CD1c-positive myeloid dendritic cell (primary cell): ENCODE data around the gene BMPER.

Experiments
- DNase-seq: peaks from one replicate; pipeline ENCODE4 v3.0.0-alpha.2; 2016; ENCODE audit errors: extremely low spot score

BMPER gene

GRCh38 chr7:33922820-33923219 lies 17.5 kb downstream of the BMPER start:
- no peak for DNase-seq

- DNase-seq: no peak
Observed at GRCh38 chr7:33923440-33924229, 18.3 kb downstream of the BMPER start.

DNA sequence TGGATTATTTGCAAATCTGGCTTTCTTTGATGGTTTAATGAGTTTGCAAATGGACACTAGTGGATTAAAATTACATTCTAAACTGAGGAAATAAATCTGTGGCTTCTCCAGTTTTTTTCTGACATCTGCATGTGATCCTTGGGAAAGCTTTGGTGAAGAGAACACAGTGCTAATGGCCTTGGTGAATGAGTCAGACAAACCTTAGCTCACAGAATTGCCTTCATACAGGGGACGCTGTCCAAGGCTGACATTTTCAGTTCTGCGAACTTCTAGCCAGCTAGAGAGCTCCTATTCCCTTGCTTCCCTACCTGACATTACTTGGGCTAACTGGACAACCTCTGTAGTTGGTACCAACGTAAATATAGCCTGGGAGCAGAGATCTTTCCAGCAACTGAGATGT lies 21.2 kb downstream of the BMPER start:
- DNase-seq: no peak

GRCh38 chr7:33928986-33929385 lies 23.6 kb downstream of the BMPER start:
- DNase-seq: no peak

- DNase-seq: no peak
Observed at GRCh38 chr7:33932221-33932620, 26.9 kb downstream of the BMPER start.

DNA sequence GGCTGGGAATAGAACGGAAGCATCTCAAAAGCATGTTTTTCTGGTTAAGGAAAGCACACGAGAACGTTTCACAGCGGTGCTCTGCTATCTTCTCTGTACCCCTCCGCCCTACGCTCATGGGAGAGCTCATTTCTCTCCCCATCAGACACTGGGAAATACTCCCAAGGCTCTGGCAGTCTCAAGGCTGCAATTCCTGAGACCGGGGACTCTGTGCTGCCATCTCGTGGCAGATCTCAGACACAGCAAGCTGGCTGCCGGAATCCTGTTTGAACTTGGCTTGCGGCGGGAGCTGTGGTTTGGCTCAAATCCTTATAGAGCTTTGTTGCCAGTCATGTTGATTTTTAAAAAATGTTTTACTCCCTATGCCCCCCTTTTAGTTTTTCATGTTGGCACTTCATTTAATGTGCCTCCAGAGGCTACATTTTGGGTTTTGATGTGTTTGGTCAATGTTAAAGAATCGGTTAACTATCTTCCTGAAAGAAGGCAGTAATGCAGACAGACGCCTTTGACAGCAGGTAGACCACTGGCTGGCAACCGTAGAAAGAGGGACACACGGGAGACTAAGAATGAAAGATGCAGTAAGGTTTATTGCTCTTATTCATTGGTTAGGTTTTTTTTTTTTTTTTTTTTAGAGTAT lies 27.6 kb downstream of the BMPER start:
- DNase-seq: peak; percentile 64

- DNase-seq: no peak
Observed at GRCh38 chr7:33933611-33934281, 28.4 kb downstream of the BMPER start.

GRCh38 chr7:33934391-33934790 lies 29.1 kb downstream of the BMPER start:
- no peak for DNase-seq

DNA sequence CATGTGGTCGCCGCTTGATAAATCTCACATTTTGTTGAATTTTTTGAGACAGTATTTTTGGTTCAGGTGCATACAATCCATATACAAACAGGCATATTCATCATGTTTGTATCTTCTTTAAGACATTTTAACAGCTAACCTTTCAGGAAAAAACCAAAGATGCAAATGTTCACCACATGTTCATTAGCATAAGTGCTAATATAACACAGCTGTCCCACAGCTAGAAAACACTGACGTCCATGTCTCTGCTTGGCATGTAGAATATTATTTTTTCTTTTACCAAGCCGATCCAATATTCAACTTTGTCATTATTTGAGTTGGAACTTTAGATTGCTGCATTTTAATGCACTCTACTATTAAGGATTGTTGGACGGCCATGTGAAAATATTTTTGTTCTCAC lies 31.2 kb downstream of the BMPER start:
- no peak for DNase-seq

GRCh38 chr7:33937871-33938270 lies 32.5 kb downstream of the BMPER start:
- DNase-seq: no peak

DNA sequence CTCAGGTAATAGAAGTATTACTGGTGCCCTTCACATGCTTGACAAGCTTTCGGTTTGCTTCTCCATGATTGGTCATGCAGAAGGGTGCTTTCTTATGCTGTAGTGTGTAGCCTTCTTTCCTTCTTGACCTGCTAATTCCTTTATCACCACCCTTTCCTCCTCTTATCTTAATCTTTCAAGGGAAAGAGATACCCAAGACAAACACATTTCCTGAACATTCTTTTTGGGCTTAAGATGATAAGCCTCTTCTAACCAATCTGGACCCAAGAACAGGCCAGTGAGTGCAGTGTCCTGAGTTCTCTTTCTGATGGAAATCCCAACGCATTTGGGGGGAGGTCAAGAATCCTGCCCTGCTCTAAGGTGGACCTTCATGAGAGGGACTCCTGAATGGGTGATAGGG lies 33.8 kb downstream of the BMPER start:
- no peak for DNase-seq

- DNase-seq: no peak
Observed at GRCh38 chr7:33940503-33940902, 35.2 kb downstream of the BMPER start.

- DNase-seq: no peak
Observed at GRCh38 chr7:33941418-33941817, 36.1 kb downstream of the BMPER start.

GRCh38 chr7:33946094-33946699 lies 40.9 kb downstream of the BMPER start:
- no peak for DNase-seq

GRCh38 chr7:33950047-33950714 lies 44.8 kb downstream of the BMPER start:
- DNase-seq: no peak

- no peak for DNase-seq
Observed at GRCh38 chr7:33952824-33953223, 47.5 kb downstream of the BMPER start.

GRCh38 chr7:33958104-33958503 lies 52.8 kb downstream of the BMPER start:
- DNase-seq: no peak

GRCh38 chr7:33959676-33960075 lies 54.3 kb downstream of the BMPER start:
- DNase-seq: no peak

DNA sequence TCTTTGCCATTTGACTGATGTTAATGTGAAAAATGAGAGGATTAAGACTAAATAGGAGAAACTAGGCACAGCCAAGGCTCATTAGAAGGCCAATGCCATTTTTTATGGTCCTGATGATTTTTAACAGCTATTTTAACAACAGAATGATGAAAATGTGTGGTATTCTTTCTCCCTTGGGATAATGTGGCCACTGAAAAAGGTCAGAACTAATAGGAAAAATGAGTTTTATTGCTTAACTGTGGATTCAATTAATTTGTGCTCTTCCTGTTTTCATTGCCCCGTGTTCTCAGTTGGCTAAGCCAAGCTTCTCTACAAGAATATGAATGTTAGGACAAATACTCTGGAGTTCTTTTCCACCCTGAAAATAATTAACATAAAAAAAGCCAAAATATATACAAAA lies 56.6 kb downstream of the BMPER start:
- no peak for DNase-seq

DNA sequence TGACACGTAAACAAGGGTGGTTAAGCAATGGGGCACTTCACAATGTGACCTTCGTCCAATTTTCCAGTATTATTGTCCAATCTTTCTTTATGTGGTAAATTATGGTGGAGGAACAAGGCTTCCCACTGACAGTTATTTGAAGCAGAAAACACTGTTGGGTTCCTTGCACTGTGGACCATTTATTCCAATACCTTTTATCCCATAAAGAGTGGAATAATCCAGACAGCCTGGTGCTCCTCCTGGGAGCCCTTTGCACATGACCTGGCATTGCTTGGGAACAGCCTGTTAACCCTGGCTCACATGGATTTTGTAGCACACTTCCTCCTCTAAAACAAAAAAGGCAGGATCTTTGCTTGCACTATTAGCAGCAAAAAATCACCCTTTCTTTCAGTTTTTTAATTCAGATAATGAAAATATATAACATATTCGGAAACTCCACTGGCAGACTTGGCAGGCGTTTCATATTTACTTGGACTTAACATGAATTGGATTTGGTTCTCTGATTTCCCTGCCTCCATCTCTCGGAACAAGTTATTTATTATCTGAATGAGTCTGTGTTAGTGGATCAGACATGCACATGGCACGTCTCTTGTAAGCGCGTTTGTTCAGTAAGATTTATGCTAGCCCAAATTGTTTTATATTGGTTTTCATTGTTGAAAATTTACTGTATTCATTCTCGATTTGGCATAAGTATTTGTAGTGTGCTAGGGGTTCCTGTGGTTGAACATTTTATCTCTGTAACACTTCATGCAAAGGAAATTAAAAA lies 59.3 kb downstream of the BMPER start:
- no peak for DNase-seq

DNA sequence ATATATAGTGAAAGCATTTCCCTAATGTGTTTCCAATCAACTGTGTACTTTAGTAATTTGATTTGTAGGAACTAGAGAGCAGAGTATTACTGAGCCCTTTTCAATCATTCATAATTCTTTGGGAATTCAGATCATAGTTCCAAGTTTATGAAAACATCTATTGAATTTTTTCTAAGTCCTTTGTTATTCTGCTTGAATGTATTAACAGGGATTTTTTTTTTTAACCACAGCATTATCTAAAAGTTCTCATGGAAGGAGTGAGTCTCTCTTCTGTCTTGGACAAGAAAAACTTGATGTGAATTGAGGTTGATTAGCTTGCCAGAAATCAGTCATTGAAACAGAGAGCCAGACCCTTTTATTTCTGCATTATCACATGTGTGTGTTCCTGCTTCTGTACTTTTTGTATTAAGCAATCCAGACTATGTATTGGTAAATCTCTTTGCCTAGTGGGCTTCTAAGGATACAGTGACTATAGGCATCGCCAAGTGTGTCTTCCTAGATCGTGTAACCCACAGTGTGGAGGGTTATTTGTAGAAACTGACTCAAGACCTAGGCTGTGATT lies 59.9 kb downstream of the BMPER start:
- no peak for DNase-seq
